IPS-NIHi11 (cell line): ENCODE data around the gene POU2AF1.

Source experiments
- DNase-seq: peaks from one replicate; pipeline ENCODE4 v3.0.0; 2012; ENCODE audit warnings: mixed read lengths, low spot score

POU2AF1 gene

GRCh38 chr11:111360150-111361043 lies 18.7 kb downstream of the POU2AF1 start:
- no peak for DNase-seq

GRCh38 chr11:111359223-111360149 lies 19.6 kb downstream of the POU2AF1 start:
- no peak for DNase-seq

- DNase-seq: no peak
Observed at GRCh38 chr11:111358038-111359001, 20.8 kb downstream of the POU2AF1 start.

DNA sequence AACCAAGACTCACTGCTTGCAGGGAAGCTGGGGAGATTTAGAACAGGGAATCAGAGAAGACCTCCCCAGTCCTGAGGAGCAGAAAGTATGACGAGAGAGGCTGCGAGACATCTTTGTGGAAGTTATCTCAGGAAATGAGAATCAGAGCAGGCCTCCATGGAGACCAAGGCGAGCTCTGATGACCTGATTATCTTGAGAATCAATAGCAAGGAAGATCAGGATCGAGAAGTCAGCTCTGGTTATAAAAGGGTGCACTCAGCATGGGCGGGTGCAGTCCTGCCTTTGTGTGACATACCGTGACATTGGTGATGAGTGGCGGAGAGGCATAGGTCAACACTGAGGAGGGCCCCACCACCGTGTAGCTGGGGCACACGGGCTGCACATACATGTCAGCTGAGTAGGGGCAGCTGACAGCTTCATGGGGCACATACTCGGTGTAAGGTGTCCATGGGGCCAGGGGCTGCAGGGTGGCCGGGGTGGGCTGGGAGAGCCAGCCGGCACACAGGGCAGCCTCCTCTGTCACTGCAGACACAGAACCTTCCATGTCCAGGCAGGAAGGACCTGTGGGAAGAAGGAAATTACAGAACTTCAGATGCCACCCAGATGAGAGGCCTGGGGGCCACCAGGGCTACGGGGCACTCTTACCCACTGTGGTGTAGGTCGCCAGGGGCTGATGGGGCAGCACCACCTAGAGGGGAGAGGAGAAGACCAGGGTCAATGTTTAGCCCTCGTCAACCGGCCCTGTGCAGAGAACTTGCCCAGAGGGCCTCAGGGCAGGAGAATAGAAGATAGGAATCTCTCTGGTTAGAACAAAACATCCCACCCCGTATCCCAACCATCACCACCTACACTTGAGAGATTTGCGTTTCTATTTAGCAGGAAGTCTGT lies 21.7 kb downstream of the POU2AF1 start:
- no peak for DNase-seq

- no peak for DNase-seq
Observed at GRCh38 chr11:111356660-111357048, 22.4 kb downstream of the POU2AF1 start.

DNA sequence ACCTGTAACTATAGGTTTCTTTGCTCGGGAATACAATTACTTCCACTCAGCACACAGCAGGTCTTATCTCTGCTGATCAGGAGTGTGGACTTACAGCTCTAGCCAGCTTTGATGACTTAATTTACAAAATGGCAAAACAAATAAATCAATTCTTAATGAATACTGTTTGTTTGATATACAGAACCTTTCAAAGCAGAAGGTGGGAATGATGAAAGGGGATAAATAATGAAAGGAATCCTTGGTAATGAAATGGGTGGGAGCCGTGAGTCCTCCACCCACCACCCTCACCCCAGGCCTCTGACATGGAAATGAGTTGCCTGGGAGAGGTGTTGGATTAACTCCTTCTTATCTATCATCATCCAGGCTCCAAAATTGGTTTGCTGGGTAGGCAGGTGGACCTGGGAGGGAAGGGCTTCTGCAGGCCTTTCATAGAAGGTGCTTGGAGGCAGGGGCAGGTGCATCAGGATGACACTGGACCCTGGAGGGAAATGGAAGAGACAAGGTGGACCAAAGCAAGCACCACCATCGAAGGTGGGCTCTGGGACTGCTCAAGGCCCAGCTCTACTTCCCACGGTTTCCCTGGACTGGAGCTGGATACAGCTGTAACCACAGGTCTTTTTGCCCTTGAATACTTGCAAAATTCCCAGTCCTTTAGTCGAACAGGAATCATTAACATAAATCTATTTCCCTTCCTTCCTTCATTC lies 23.0 kb downstream of the POU2AF1 start:
- DNase-seq: no peak

DNA sequence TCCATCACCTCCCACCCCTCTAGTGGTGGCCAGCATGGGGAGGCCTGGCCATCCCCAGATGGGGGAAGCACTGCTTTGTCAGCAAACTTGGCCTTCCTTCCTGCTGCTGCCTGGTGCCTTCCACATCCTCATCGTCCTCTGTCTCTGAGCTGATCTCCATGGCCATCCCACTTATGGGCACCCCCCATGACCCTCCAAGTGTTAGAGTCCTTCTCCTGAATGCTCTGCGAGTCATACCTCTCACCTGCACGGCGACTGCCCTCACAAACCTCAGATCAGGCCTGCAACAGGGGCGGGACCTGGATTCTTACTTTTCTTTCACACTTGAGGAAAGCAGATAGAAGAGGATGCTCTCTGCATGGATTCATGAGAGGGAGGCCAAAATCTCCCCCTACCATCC lies 24.0 kb downstream of the POU2AF1 start:
- DNase-seq: no peak

- DNase-seq: no peak
Observed at GRCh38 chr11:111354601-111354891, 24.5 kb downstream of the POU2AF1 start.

DNA sequence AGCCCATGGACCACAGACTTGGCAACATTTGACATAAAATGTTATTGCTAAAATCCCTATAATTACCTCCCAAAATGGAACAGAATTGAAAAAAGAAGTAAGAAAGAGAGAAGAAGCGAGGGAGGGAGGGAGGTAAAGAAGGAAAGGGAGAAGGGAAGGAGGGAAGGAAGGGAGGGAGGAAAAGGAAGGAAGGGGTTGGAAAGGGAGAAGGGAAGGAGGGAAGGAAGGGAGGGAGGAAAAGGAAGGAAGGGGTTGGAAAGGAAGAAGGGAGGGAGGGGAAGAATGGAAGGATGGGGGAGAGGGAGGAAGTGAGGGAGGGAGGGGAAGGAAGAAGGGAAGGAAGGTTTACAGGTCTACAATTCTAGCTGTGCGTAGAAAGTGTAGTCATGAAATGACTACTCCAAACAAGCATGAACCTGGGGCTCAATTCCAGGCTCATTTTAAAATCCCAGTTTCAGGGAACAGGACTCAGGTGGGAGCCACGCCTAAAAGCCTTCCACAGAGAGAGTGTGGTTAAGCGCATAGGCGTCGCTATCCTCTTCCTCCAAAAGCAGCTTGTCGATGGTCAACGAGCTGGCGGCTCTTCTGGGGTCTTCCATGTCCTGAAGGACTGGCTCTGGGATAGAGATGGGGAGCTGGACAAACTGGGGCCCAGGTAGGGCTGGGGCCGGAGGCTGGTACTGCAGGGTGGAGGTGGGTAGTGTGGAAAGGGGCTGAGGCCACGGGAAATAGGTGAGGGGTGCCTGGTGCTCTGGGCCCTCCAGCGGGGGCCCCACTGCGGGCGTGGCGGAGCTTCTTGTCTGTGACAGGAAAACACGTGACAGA lies 25.1 kb downstream of the POU2AF1 start:
- DNase-seq: no peak

- DNase-seq: no peak
Observed at GRCh38 chr11:111352935-111353710, 26.0 kb downstream of the POU2AF1 start.

GRCh38 chr11:111352231-111352746 lies 26.8 kb downstream of the POU2AF1 start:
- no peak for DNase-seq

GRCh38 chr11:111351374-111352055 lies 27.6 kb downstream of the POU2AF1 start:
- DNase-seq: no peak

- DNase-seq: no peak
Observed at GRCh38 chr11:111350811-111351210, 28.3 kb downstream of the POU2AF1 start.

- no peak for DNase-seq
Observed at GRCh38 chr11:111349191-111349695, 29.8 kb downstream of the POU2AF1 start.

DNA sequence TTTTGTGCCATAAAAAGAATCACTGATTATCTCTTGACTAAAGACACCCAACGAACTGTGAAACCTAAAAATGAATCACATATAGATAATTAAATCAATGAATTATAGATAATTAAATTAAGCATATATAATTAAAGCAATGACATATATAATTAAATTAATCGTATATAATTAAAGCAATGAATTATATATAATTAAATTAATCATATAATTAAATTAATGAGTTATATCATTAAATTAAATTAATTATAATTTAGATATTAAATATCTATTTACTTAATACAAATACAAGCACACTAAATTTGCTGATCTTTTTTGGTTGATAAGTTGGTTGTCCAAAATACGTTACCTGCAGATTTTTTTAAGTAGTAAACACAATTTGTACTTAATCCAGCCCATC lies 30.9 kb downstream of the POU2AF1 start:
- no peak for DNase-seq

DNA sequence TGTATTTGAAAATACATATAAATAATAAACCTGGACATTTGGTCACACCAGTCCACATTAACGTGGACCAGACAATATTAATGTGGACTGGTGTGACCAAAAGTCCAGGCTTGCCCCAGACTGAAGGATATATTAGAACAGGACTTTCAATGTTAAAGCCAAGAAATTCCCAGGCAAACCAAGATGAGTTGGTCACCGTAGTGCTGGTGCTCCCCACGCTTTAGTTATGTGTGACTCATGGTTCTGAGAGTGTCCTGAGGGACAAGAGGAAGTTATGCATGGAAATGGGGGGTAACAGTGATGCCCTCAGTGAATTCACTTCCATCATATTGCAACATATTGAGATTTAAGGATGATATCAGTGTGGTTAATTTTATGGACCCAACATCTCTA lies 31.4 kb downstream of the POU2AF1 start:
- DNase-seq: no peak

DNA sequence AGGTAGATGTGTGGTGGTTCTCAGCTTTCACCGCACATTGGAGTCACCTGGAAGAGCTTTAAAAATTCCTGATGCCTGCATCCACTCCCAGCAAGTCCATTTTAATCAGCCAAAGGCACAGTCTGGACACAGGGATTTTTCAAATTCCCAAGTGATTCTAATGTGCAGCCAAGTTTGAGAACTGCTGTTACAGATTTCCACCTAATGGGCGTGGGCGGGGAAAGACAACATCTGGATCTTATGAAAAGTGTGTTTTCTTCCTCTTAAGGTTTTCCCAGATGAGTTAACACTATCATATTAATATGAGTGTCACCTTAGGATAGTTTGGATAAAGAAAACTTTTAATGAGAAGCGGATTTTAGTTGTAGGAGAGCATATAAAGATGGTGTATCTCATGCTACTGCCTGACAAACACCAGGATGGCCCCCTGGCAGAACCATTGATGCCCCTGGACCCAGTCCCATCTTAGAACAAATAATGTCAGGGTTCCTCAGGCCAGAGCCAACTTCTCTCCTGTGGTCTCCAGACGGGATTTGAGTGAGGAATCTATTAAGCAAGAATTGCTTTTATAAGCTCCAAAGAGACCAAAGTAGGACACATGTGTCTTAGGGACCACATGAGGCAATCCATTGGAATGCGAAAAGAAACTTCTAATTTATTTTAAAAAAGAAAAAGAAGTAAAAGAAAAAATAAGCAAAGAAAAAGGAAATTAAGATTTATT lies 31.9 kb downstream of the POU2AF1 start:
- no peak for DNase-seq
